LHCN-M2 (cell line): ENCODE results near the gene CELF2. TPM values are rescaled to one million over a fixed set of nuclear protein-coding genes. Genes with fewer than 3 reads are reported as not detected.

ENCODE experiments used
- DNase-seq: peaks from one replicate; pipeline ENCODE4 v3.0.0-alpha.2; 2012; ENCODE audit warnings: low read depth
- total RNA-seq: library from RNA; depleted of rRNA; stranded (reverse); fragments of >200 nt; gene quantifications from 2 replicates; pipeline ENCODE4 v1.2.3, GENCODE V29; 2014

Gene CELF2
- total RNA-seq, 1 experiment from 2014 or later: 68.1 TPM

DNA sequence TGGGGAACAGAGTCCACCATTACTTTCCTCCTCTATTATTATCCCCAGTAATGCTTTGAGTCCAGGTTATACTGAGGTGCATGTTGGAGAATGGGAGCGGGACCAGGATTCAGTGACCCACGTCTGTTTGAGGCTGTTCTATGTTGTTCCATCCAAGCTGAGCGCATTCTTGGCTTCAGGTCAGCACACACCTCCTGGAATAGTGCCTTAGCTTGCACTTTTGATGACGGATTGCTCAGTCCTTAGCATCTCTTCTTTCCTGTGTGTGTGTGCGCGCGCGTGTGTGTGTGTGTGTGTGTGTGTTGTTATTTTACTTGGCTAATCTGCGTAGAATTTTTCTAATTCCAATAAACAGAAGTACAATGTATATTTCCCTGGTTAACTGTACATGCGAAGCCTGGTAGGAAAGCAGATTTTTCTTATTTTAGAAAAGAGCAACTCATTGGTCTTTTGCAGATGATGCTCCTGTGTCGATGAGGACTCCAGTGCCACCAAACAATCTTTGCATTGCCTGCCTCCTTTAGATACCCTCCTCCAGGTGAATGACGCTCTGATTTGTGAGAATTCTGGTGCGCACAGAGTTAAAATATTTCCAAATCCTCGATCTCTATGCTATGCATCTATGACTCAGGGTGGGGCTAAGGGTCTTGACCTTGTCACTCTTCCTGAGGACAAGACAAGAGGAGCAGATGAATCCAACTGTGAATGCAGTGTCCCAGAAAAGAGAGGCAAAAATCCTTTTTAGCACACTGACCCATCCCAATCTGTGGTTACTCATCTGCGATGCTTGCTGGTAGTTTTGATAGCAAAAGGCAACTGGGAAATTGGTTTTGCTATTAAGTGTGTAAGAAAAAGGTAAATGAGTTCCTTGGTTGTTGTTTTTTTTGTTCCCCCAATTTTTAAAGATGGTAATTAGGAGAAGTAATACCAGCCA, 13.3 kb upstream of the CELF2 start:
- DNase-seq: no peak

GRCh38 chr10:11005725-11006427, 11.8 kb upstream of the CELF2 start:
- DNase-seq: no peak

- DNase-seq: no peak
Measured at GRCh38 chr10:11006428-11006825, 11.2 kb upstream of the CELF2 start.

- DNase-seq: no peak
Measured at GRCh38 chr10:11007476-11008020, 10.1 kb upstream of the CELF2 start.

DNA sequence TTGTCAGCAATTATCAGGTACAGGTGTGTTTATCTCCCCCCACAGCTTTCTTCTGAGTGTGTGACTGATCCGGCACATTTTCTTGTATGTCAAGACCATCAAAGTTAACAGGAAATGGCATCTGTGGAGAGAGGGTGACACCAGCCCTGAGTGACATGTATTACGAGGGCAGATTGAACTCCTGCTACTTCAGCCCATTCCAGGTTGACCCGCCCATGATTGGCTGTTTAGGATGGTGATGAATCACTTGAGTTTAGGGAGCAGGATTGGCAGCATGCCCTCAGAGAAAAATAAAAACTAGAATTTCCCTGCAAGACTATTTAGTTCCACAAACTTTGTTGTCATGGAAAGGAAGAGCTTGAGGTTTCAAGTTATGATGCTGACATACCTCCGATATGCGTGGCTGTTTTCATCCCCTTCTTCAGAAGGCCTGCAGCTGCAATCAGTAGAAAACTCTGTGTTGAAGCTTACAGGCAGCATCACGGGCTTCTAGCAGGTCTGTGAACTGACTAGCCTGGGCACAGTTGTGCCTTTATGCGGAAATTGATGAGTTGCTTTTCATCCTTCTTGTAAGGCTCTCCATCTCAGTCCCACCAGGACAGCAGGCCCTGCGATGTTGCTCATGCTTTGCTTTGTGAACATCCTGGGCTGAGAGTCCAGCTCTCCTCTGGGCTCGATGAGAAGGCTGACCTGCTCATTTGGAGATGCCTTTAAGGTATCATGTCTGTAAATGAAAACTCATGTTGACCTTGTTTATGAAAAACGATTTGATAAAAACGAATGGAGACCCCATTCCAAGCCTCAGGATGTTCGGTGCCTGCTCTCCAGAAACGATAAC, 8.0 kb upstream of the CELF2 start:
- DNase-seq: peak; percentile 97

GRCh38 chr10:11010582-11010981, 7.1 kb upstream of the CELF2 start:
- DNase-seq: peak; percentile 82

DNA sequence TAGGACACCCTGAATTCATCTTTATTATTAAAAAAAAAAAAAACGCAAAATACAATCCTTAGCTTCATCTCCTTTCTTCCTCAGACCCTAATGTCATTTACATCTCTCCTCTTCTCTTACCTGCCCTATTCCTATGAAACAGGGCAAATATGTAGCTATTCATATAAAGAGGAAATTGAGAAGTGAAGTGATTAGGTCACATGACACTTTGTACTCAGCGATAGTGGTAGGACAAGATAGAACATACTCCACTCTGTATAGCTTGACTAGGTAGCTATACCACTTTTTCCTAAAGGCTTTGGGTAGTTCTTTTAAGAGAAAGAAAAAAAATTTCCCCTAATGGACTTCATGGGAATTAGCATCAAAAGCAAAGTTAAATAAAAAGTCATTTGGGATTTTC, 6.2 kb upstream of the CELF2 start:
- no peak for DNase-seq

DNA sequence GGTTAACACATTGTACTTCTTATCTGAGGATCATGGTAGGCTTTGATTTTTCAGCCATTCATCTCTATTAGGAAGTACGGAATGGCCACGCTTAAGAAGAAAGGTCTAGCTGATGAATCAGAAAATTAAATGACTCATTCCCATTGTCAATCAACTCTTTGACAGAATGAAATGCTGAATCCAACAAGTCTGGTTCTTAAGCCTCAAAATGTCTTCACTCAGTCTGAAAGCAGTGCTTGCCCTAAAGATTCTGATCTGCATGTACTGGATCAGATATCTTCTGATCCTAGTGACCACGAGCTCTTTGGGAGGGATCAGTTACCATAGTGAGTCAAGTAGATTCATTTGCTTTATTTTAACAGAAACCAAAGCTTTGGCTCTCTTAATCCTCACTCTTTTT, 5.7 kb upstream of the CELF2 start:
- no peak for DNase-seq

DNA sequence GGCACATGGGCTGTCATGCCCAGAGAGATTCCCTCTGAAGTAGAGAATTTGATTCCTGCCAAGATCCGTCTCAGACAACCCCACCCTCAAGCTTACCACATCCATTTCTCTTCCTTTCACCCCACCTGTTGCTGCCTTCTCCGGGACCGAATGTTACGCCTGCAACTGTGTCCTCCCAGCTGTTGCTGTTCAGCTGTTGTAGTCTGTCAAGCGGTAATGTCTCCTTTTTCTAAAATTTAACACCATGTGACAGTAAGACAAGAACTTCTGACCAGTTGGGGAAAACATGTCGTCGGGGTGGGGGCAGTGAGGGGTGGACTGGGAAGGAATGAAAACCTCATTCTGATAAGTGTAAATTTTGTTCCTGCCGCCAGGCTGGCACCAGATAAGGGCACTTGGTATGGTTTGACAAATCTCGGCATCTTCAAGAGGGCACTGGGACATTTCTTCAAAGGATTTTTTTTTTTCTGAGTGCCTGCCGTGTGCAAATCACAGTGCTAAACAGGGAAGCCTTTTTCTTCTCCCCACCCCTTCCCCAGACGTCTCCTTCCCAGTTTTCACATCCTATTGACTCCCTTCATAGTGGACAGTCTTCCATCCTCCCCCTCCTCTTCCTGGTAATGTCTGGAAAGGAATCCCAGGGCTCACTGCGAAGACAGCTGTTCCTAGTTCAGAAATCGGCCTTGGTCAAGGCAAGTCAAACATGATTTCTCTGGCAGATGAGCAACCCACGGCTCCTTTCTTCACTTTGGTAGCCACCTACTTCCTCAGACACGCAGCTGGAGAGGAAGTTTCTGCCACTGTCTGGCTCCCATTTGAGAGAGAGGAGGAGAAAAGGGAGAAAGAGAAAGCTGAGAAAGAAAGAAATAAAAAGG, 5.0 kb upstream of the CELF2 start:
- peak; percentile 100 for DNase-seq

DNA sequence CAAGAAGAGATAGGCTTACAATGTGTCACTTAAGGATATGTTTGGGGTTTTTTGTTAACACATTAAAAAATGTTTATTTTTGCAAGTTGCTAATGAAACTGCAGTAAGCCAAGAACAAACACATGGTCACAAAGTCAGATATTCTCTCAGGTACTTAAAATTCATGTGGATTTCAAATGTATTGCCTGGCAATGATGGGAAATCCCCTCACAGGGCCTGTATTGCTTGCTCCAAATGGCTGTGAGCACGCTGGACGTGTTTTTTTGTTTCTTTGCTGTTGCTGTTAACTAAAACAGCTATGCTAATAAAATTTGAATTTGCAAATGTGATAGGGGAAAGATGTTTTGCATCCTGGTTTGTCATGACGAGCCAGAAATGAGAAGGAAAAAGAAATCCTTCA, 3.8 kb upstream of the CELF2 start:
- DNase-seq: no peak

DNA sequence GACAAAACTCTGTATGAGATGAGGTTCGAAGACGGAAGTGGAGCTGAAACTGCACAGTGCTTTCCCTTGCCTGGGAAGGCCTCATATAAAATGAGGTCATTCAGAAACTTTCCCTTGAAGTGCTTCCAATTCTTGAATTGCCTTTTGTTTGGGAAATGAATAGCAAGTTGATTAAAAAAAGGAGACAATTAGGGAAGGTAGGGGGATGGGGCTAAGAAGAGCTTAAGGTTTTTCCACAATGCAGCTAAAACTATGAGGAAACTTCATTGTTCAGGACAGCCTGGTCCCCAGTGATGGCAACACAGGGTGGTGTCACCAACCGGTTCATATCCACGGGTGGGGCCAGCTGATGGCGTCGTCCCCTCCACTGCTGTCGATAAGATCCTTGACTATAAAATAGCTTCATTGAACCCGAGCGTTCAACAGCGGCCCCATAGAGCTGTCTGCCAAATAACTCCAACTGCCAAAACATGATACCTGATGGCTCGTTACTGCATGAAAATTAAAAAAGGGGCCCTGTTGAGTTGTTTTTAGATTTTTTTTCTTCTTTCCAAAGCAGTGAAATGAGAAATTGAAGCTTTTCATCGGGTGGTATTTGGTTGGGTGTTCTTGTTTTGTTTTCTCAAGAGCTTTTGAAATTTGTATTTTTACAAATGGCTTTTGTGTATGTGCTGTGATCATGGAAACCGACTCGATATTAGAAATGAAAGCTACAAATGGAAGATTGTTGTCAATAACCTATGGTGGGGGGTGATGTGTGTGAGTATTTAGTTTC, 2.8 kb upstream of the CELF2 start:
- DNase-seq: peak; percentile 62

DNA sequence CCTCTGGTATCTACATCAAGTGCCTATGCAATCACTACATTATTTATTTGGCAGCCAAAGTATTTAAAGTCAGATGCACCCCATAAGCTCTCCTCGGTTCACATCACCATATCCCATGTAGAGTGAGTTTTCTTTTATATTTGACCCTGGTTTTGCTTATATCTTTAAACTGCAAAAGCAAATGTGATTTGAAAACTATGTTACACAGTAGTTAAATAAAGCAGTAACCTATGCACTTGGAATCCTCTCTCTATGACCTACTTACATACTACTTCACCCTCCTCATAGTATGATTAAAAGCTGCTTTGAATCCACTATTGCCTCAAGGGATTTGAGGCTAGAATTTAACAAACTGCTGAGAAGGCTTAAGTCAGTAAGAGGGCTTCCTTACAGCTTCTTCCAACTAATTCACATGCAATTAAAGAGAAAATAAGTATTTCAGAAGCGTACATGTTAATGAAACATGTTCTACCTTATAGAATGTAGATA, 2.2 kb upstream of the CELF2 start:
- DNase-seq: peak; percentile 78

GRCh38 chr10:11017000-11017569, 587 bp upstream of the CELF2 start:
- DNase-seq: no peak

DNA sequence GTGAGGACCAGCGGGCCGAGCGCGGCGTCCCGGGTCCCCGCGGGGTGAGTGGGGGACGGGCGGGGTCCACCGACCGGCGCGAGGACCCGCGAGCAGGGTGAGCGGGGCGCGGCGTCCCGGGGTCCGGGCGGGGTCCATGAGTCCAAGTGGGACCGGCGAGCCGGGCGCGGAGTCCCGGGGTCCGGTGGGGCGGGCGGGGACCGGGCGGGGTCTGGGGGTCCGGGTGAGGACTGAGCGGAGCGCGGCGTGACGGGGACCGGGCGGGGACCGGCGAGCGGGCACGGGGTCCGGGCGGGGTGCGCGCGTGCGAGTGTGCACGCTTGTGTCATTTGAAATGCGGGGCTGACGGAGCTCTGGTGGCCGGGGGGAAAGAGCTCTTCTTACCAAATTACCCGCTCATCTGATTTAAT, 765 bp downstream of the CELF2 start:
- DNase-seq: no peak

- DNase-seq: peak; percentile 61
Measured at GRCh38 chr10:11018855-11019631, 1.4 kb downstream of the CELF2 start.

- no peak for DNase-seq
Measured at GRCh38 chr10:11019724-11020547, 2.3 kb downstream of the CELF2 start.

DNA sequence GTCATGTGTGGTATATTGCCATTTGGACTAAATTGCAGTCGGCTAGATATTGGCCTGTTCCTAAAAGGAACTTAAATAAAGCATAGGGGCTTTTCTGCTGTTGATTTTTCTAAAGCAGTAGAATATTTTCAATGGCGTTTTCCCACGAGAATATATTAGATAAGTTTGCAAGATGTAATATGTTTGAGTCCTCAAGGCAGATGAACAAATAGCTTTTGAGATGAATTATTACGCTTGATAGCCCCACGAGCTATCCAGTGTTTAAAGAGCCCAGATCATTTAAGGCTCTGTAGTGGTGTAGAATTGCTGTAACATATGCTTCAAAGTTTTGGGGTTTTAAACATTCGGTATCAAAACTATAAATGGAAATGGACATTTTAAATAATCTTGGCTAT, 2.9 kb downstream of the CELF2 start:
- no peak for DNase-seq

DNA sequence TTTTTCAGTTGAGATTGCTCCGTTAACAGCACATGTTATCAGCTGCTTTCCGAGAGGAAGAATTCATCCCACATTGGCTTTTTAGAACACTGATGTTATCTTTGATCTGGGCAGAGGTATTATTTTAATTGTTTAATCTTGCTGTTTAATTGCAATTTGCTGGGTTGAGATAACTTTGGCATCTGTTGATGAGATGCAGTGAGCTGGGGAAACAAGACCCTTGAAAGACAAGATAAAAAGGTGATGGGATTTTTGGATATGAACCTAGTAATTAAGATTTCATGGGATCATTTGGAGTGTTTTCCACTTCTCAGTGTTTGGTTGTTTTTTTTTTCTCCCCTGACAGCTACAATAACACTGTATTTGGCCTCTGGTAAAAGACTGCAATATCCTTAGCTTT, 4.5 kb downstream of the CELF2 start:
- no peak for DNase-seq
